GM23338 (cell line): Measurements from ENCODE around the gene ATF6. TPM values are rescaled to one million over a fixed set of nuclear protein-coding genes. Genes with fewer than 3 reads are reported as not detected.

Experiments used
- ATAC-seq: fragments of 200-7000 bp; cut with Tn5 transposase; 3 replicates; pipeline ENCODE4 v1.9.1; 2020
- DNase-seq: peaks from one replicate; pipeline ENCODE4 v3.0.0-alpha.2; 2015; ENCODE audit warnings: low spot score
- H2AFZ ChIP-seq: fragments of 200-600 bp; sonication (generic); 2 replicates; pipeline ENCODE4 v1.8.0; 2016; ENCODE audit warnings: antibody characterized with exemption, mild to moderate bottlenecking, moderate library complexity
- H3F3A ChIP-seq: fragments of 200-600 bp; sonication (generic); replicated peaks from 2 replicates; pipeline ENCODE4 v1.8.0; 2017; ENCODE audit warnings: antibody characterized with exemption, mixed run types, low read depth
- H3K27ac ChIP-seq: fragments of 200-600 bp; sonication (generic); 2 replicates; pipeline ENCODE4 v1.6.1; 2016; ENCODE audit warnings: low read depth
- H3K27me3 ChIP-seq: fragments of 200-600 bp; sonication (generic); 2 replicates; pipeline ENCODE4 v1.8.0; 2016; ENCODE audit warnings: mild to moderate bottlenecking, mixed run types, moderate library complexity; ENCODE audit not compliant: insufficient read depth
- H3K36me3 ChIP-seq: fragments of 200-600 bp; sonication (generic); 2 replicates; pipeline ENCODE4 v1.8.0; 2016; ENCODE audit warnings: mild to moderate bottlenecking; ENCODE audit not compliant: insufficient read depth
- H3K4me1 ChIP-seq: fragments of 200-600 bp; sonication (generic); 2 replicates; pipeline ENCODE4 v1.8.0; 2016; ENCODE audit warnings: mild to moderate bottlenecking, moderate library complexity; ENCODE audit not compliant: insufficient read depth
- H3K4me2 ChIP-seq: fragments of 200-600 bp; sonication (generic); 2 replicates; pipeline ENCODE4 v1.7.1; 2017; ENCODE audit warnings: mixed run types
- H3K4me3 ChIP-seq: fragments of 200-600 bp; sonication (generic); 2 replicates; pipeline ENCODE4 v1.6.1; 2016; ENCODE audit warnings: mixed run types
- H3K79me2 ChIP-seq: fragments of 200-600 bp; sonication (generic); replicated peaks from 2 replicates; pipeline ENCODE4 v1.8.0; 2017; ENCODE audit warnings: mild to moderate bottlenecking; ENCODE audit not compliant: insufficient read depth
- H3K9me2 ChIP-seq: fragments of 200-600 bp; sonication (generic); 2 replicates; pipeline ENCODE4 v1.8.0; 2017; ENCODE audit not compliant: insufficient read depth
- H4K20me1 ChIP-seq: fragments of 200-600 bp; sonication (generic); replicated peaks from 2 replicates; pipeline ENCODE4 v1.8.0; 2017; ENCODE audit warnings: mild to moderate bottlenecking; ENCODE audit not compliant: insufficient read depth
- H3K27ac Mint-ChIP-seq: 2 replicates; pipeline ENCODE4 v1.8.0; 2020; ENCODE audit warnings: inconsistent platforms, mild to moderate bottlenecking, moderate library complexity, mixed read lengths
- H3K27me3 Mint-ChIP-seq: 3 replicates; pipeline ENCODE4 v1.8.0; 2022; ENCODE audit warnings: low read depth, mild to moderate bottlenecking, moderate library complexity, mixed read lengths, inconsistent platforms; ENCODE audit not compliant: insufficient read depth, poor library complexity
- H3K36me3 Mint-ChIP-seq: 3 replicates; pipeline ENCODE4 v1.8.0; 2021; ENCODE audit warnings: low read depth, mild to moderate bottlenecking, inconsistent platforms, moderate library complexity, mixed read lengths
- H3K4me1 Mint-ChIP-seq: 3 replicates; pipeline ENCODE4 v1.8.0; 2020; ENCODE audit warnings: mild to moderate bottlenecking, inconsistent platforms, mixed read lengths
- H3K4me3 Mint-ChIP-seq: 3 replicates; pipeline ENCODE4 v1.8.0; 2021; ENCODE audit warnings: moderate library complexity, mild to moderate bottlenecking, inconsistent platforms, mixed read lengths
- H3K9me3 Mint-ChIP-seq: 3 replicates; pipeline ENCODE4 v1.8.0; 2020; ENCODE audit warnings: moderate library complexity, mild to moderate bottlenecking, inconsistent platforms, mixed read lengths
- CREB1 ChIP-seq: fragments of 250-450 bp; sonication (Bioruptor Pico); IDR thresholded peaks from 2 replicates; pipeline ENCODE4 v1.5.0; 2020; ENCODE audit warnings: low read depth, mild to moderate bottlenecking, moderate library complexity
- ETS1 ChIP-seq: IDR thresholded peaks from 2 replicates; pipeline ENCODE4 v1.6.1; 2016; ENCODE audit warnings: antibody characterized with exemption
- EZH2phosphoT487 ChIP-seq: fragments of 200-600 bp; sonication (generic); IDR thresholded peaks from one replicate; pipeline ENCODE4 v1.8.1; 2018; ENCODE audit warnings: antibody characterized with exemption; ENCODE audit not compliant: unreplicated experiment
- NANOG ChIP-seq: IDR thresholded peaks from 2 replicates; pipeline ENCODE4 v1.6.1; 2016; ENCODE audit warnings: antibody characterized with exemption, borderline replicate concordance
- POLR2AphosphoS5 ChIP-seq: IDR thresholded peaks from 2 replicates; pipeline ENCODE4 v1.6.1; 2016; ENCODE audit warnings: antibody characterized with exemption, low read depth
- STAT1 ChIP-seq: IDR thresholded peaks from one replicate; pipeline ENCODE4 v1.6.1; 2016; ENCODE audit warnings: antibody characterized with exemption; ENCODE audit not compliant: unreplicated experiment
- ZNF331 ChIP-seq: fragments of 250-450 bp; sonication (Bioruptor Pico); IDR thresholded peaks from 2 replicates; pipeline ENCODE4 v1.5.0; 2020; ENCODE audit warnings: low read depth, mild to moderate bottlenecking, moderate library complexity
- ZNF462 ChIP-seq: fragments of 250-450 bp; sonication (Bioruptor Pico); IDR thresholded peaks from 2 replicates; pipeline ENCODE4 v1.5.0; 2020; ENCODE audit warnings: mild to moderate bottlenecking, moderate library complexity
- polyA plus RNA-seq: library from polyadenylated mRNA; unstranded; fragments of >200 nt; fragmentation: Nextera tagmentation; extraction: Ambion mirVana; gene quantifications from 2 replicates; pipeline ENCODE4 v1.2.1, GENCODE V29; 2016
- total RNA-seq: library from RNA; depleted of rRNA; stranded (reverse); fragments of >200 nt; shearing (Covaris generic); gene quantifications from 2 replicates; pipeline ENCODE4 v1.2.3, GENCODE V29; 2014
- TF ChIP-seq, protein P1 (sequence below): IDR thresholded peaks from one replicate; pipeline ENCODE4 v1.6.1; 2018; ENCODE audit warnings: antibody characterized with exemption; ENCODE audit not compliant: unreplicated experiment

ATF6 gene
- total and polyA plus RNA-seq, 2 experiments from 2014 or later: 5.0 to 13.5 TPM

GRCh38 chr1:161941726-161942436 lies 175.8 kb downstream of the ATF6 start:
- no peak for ATAC-seq
- Mint-ChIP-seq H3K9me3 (no peaks in the 10 kb centered on the region), H3K27ac (no peak overlapping the region)

More at GRCh38 chr1:161941726-161942436, 175.8 kb downstream of the ATF6 start:
- Mint-ChIP-seq H3K4me3 (no peak overlapping the region), H3K27me3 (no peaks in the 10 kb centered on the region), H3K36me3 (no peaks in the 10 kb centered on the region), H3K4me1 (peaks cover 14% of the 10 kb centered on the region)
- Histone ChIP-seq H3K27ac (no peak overlapping the region), H3K27me3 (no peaks in the 10 kb centered on the region), H3K36me3 (no peaks in the 10 kb centered on the region), H3K4me3 (no peak overlapping the region), H2AFZ (no peak overlapping the region), H4K20me1 (no peaks in the 10 kb centered on the region), H3K79me2 (no peaks in the 10 kb centered on the region), H3K4me2 (no peak overlapping the region), H3K4me1 (peaks cover 1% of the 10 kb centered on the region; the same call in 1 of the 2 replicates), H3K9me2 (no peaks in the 10 kb centered on the region), H3F3A (no peaks in the 10 kb centered on the region)
- TF ChIP-seq CREB1 (CRISPR knock-in tag) (no peak), STAT1 (no peak), ZNF462 (no peak), ZNF331 (CRISPR knock-in tag) (no peak), ETS1 (no peak), NANOG (no peak), EZH2phosphoT487 (no peak), POLR2AphosphoS5 (no peak)
- TF ChIP-seq, protein P1, sequence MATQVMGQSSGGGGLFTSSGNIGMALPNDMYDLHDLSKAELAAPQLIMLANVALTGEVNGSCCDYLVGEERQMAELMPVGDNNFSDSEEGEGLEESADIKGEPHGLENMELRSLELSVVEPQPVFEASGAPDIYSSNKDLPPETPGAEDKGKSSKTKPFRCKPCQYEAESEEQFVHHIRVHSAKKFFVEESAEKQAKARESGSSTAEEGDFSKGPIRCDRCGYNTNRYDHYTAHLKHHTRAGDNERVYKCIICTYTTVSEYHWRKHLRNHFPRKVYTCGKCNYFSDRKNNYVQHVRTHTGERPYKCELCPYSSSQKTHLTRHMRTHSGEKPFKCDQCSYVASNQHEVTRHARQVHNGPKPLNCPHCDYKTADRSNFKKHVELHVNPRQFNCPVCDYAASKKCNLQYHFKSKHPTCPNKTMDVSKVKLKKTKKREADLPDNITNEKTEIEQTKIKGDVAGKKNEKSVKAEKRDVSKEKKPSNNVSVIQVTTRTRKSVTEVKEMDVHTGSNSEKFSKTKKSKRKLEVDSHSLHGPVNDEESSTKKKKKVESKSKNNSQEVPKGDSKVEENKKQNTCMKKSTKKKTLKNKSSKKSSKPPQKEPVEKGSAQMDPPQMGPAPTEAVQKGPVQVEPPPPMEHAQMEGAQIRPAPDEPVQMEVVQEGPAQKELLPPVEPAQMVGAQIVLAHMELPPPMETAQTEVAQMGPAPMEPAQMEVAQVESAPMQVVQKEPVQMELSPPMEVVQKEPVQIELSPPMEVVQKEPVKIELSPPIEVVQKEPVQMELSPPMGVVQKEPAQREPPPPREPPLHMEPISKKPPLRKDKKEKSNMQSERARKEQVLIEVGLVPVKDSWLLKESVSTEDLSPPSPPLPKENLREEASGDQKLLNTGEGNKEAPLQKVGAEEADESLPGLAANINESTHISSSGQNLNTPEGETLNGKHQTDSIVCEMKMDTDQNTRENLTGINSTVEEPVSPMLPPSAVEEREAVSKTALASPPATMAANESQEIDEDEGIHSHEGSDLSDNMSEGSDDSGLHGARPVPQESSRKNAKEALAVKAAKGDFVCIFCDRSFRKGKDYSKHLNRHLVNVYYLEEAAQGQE: no peak
- no peak for DNase-seq
